Epithelial cell of prostate (primary cell): Measurements from ENCODE around the gene MGAT5B.

Source experiments
- DNase-seq: peaks from one replicate; pipeline ENCODE4 v3.0.0-alpha.2; 2011; ENCODE audit warnings: low read depth, low spot score
- H3K27ac ChIP-seq: fragments of 450-650 bp; 2 replicates; pipeline ENCODE4 v1.5.1; 2017; ENCODE audit warnings: mild to moderate bottlenecking

The MGAT5B gene

GRCh38 chr17:76872874-76873221 lies 4.6 kb downstream of the MGAT5B start:
- no peak for DNase-seq
- no peak overlapping the region for H3K27ac ChIP-seq

- no peak for DNase-seq
- H3K27ac ChIP-seq, result no peak overlapping the region
Observed at GRCh38 chr17:76873856-76874255, 5.7 kb downstream of the MGAT5B start.

GRCh38 chr17:76877437-76877836 lies 9.2 kb downstream of the MGAT5B start:
- H3K27ac ChIP-seq, result no peak overlapping the region
- no peak for DNase-seq

DNA sequence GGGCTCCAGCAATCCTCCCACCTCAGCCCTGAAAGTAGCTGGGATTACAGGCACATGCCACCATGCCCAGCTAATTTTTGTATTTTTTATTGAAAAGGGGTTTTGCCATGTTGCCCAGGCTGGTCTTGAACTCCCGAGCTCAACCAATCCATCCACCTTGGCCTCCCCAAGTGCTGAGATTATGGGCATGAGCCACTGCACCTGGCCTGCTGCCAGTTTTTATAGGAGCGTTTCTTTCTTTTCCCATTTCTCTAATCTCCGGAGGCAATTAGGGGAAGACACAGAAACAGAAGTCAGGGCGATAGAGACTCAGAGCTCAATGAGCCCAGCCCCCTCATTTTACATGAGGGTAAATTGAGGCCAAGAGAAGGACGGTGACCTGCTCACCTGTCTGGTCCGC lies 10.4 kb downstream of the MGAT5B start:
- no peak overlapping the region for H3K27ac ChIP-seq
- no peak for DNase-seq

DNA sequence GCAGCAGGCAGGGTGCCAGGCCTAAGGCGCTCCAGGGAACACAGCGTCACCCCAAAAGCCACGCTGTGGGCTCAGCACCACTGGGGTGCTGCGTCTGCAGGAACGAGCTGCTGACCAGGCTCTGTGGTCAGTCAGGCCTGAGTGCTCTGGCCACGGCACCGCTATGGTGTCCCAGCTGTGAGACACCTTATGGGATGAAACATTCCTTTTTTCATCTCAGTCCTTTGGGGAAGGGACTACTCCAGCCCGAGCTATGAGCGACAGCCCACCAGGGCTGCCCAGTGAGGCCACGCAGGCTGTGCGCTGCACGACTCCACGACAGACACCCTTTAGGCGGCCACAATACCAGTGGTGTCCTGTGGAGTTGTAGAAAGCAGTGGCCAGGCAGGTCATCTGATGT lies 11.1 kb downstream of the MGAT5B start:
- H3K27ac ChIP-seq, result no peak overlapping the region

GRCh38 chr17:76879691-76880090 lies 11.5 kb downstream of the MGAT5B start:
- no peak for DNase-seq
- no peak overlapping the region for H3K27ac ChIP-seq

More for the DNA sequence above, 11.1 kb downstream of the MGAT5B start:
- DNase-seq, result no peak

DNA sequence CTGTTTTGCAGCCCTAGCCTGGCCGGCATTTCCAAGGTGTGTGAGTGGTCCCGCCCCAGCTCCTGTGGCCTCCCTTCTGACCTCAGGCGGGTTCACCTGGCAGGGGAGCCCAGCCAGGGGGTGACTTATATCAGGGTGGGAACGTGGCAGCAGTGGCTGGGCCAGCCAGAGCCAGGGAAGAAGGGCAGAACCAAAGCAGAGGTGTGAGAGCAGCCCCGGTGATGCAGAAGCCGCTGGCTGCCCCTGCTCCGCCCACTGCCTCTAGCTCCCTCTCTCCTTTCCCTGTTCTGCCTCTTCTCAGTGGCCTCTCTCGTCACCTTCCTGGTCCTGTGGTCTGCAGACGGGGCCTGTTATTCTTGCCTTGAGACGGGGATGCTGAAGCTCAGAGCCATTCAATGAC lies 12.1 kb downstream of the MGAT5B start:
- DNase-seq, result no peak
- no peak overlapping the region for H3K27ac ChIP-seq

DNA sequence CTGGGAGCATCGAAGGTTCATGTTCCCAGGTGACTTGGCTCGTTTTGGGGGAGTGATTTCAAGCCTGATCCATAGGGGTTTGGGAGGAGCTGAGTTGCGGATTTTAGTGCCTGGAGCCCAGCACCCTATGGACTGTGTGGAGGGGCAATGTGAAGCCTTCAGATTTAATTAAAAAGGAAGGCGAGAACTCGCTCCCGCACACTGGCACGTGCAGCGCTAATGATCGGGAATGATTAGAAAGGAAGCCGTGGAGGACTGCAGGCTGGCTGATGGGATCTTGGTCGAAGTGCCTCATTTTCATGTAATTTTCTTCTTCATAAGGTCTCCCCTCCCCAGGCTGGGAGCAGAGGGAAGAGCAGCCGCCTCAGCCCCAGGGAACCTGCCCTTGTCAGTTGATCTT lies 12.8 kb downstream of the MGAT5B start:
- no peak overlapping the region for H3K27ac ChIP-seq
- no peak for DNase-seq

DNA sequence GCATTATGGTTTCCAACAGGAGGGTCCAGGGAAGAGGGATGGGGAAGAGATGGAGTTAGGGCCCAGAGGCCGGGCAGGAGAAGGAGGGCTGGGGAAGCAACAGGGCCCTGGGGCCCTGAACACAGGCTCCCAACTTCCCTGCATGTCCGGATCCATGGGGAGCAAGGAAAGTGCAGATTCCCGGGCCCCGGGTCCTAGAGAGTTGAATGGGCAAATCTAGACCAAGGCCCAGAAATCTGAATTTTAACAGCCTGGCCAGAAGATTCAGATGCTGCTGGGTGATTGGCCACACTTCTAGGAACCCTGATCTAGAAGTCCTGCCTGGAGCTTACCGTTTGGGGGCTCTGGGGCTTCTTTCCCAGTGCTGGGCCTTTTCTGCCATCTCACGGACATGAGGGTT lies 13.2 kb downstream of the MGAT5B start:
- DNase-seq, result no peak
- no peak overlapping the region for H3K27ac ChIP-seq

DNA sequence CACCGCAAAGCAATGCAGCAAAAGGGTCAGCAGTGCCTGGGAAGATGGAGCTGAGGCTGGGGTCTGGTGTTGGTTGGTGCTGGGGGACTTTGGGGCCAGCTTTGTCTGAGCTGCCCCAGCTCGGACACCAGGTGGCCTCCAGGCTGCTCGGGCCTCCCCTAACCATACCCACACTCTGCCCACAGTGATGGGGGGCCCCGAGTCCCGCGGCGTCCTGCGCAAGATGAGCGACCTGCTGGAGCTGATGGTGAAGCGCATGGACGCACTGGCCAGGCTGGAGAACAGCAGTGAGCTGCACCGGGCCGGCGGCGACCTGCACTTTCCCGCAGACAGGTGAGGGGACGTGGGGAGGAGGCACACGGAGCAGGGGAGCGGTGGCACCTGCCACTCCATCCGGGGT lies 13.8 kb downstream of the MGAT5B start:
- H3K27ac ChIP-seq, result no peak overlapping the region
- no peak for DNase-seq

DNA sequence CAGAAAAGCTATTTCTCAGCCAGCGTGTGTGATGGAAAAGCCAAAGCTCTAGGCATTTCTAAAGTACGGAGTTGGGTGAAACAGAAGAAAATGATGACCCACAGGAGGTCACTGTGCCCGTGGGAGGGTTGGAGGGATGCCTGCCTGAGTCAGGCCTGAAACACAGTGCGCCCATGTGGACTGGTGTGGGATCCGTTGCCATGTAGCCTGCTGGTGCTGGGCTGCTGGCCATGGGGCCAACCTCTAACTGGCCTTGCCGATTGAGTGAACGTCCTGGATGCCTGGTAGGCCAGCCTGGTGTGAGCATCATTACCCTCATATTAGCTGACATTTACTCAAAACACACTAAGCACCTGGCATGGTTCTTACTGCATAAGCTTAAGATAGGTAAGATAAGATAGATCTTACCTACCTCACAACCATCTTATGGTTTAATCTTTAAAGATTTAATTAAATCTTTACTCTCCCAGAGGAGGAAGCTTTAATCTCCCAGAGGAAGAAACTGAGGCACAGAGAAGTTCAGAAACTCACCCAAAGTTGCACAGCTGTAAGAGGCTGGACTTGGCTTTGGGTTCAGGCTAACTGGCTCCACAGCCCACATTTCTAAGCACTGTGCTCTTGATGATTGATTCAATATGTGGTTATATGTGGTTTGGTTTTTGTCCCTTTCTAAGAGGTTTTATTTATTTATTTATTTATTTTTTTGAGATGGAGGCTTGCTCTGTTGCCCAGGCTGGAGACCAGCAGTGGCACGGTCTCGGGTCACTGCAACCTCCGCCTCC lies 15.7 kb downstream of the MGAT5B start:
- no peak overlapping the region for H3K27ac ChIP-seq
- no peak for DNase-seq

GRCh38 chr17:76884995-76885893 lies 17.0 kb downstream of the MGAT5B start:
- no peak overlapping the region for H3K27ac ChIP-seq
- DNase-seq, result no peak

- H3K27ac ChIP-seq, result no peak overlapping the region
- no peak for DNase-seq
Observed at GRCh38 chr17:76885894-76886290, 17.7 kb downstream of the MGAT5B start.

GRCh38 chr17:76886395-76886794 lies 18.2 kb downstream of the MGAT5B start:
- no peak overlapping the region for H3K27ac ChIP-seq
- DNase-seq, result no peak

DNA sequence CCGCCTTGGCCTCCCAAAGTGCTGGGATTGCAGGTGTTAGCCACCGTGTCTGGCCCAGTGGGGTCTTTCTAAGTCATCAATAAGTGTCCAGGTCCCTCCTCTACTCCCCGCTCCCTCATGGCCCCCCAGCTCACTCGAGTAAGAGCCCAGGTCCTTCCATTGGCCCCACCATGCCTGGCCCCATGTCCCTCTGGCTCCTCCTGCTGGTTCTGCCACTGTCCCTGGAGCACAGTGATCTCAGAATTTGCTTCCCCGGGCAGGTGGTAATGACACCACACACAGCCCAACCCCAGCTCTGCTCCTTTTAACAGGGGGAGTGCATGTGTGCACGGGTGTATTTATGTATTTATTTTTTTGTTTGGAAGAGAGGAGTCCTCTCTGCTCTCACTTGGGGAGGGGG lies 19.6 kb downstream of the MGAT5B start:
- no peak overlapping the region for H3K27ac ChIP-seq
- DNase-seq, result no peak

- no peak for DNase-seq
- H3K27ac ChIP-seq, result no peak overlapping the region
Observed at GRCh38 chr17:76888661-76889060, 20.5 kb downstream of the MGAT5B start.

DNA sequence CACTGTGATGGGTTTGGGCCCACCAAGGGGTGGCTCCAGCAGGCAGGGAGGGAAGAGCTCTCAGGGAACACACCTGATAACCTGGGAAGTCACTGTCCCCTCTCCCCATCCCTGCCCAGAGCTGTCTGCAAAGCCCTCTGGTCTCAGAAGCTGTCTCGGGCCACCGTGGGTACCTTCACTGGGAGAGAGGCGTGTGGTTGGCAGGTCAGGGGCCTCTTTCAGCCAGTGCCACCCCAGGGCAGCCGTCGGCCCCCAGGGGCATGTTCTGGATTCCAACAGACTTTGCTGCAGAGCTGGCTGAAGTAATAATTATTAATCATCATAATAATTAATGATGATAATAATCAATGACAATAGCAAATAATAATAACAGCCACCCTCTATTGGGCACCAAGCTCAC lies 21.1 kb downstream of the MGAT5B start:
- no peak for DNase-seq
- no peak overlapping the region for H3K27ac ChIP-seq

DNA sequence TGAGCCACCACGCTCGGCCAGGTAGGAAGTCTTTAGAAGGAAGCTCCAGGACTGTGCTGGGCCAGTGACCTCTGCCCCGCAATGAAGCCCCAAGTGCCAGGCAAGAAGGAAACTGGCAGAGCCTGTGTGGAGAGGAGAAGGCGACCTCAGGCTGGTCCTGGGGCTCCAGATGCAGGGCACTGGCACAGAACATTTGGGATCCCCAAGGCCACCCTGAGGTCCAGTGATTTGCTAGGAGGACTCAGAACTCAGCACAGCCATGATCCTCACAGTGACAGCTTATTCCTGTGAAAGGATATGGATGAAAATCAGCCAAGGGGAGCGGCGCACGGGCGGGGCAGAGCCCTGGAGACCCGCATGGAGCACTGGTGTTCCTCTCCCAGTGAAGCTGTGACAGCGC lies 24.1 kb downstream of the MGAT5B start:
- no peak for DNase-seq
- H3K27ac ChIP-seq, result no peak overlapping the region

- DNase-seq, result no peak
- no peak overlapping the region for H3K27ac ChIP-seq
Observed at GRCh38 chr17:76893623-76894334, 25.6 kb downstream of the MGAT5B start.

DNA sequence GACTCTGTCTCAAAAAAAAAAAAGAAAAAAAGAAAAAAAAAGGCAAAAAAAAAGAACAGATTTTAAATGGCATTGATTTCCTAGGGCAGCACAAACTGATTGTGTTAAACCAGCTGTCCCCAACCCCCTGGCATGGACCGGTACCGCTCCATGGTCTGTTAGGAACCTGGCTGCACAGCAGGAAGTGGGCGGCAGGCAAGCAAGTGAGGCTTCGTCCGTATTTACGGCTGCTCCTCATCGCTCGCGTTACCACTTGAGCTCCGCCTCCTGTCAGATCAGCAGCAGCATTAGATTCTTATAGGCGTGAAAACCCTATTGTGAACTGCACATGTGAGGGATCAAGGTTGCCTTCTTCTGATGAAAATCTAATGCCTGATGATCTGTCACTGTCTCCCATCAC lies 26.6 kb downstream of the MGAT5B start:
- no peak for DNase-seq

GRCh38 chr17:76897023-76897422 lies 28.8 kb downstream of the MGAT5B start:
- DNase-seq, result no peak
- no peak overlapping the region for H3K27ac ChIP-seq

More for the DNA sequence above, 26.6 kb downstream of the MGAT5B start:
- H3K27ac ChIP-seq, result no peak overlapping the region
